Measurements from ENCODE around the gene CLDN15. TPM values are rescaled to one million over a fixed set of nuclear protein-coding genes. Genes with fewer than 3 reads are reported as not detected.
"Not testable (repeated sequence)": the region's sequence is repeated elsewhere in the genome, so short reads cannot be mapped to it uniquely, and the experiment has no call there.

Gene CLDN15
- total and polyA plus RNA-seq, 5 experiments from 2014 or later: 0.21 to 52.7 (median 3.2) TPM

GRCh38 chr7:101200862-101201599, 36.6 kb downstream of the CLDN15 start, which contains the start of gene MOGAT3:
TSS of gene MOGAT3 (minus strand) at chr7:101201036. CDS start at chr7:101200854, 182 bp downstream.
- peak in 1 of 2 donors; percentile 55 for ATAC-seq
- H3K4me3 Mint-ChIP-seq: peak within 1 kb of the TSS in 7 of 10 donors; percentile 36 to 70 (median 51)
- POLR2A ChIA-PET: no interaction called here

GRCh38 chr7:101200504-101200861, 37.1 kb downstream of the CLDN15 start:
- H3K4me1 Mint-ChIP-seq: peaks cover 2 to 24% (median 14%) of the 10 kb centered on the region in 4 donors
- H3K4me3 Mint-ChIP-seq: peak overlapping the region in 2 of 10 donors; percentile 44 to 55
- DNase-seq (no peak), ATAC-seq (no peak)
- peaks cover 9 to 49% (median 26%) of the 10 kb centered on the region in 5 donors for H3K27me3 Mint-ChIP-seq
- H3K27ac Mint-ChIP-seq: peak overlapping the region in 1 of 10 donors; percentile 65
- peaks cover 0 to 2% (median 0%) of the 10 kb centered on the region in 3 donors for H3K36me3 Mint-ChIP-seq
- POLR2A ChIA-PET: no interaction called here
- H3K9me3 Mint-ChIP-seq: peaks cover 0 to 2% (median 0%) of the 10 kb centered on the region in 9 donors

More at GRCh38 chr7:101200862-101201599, 36.6 kb downstream of the CLDN15 start, which contains the start of gene MOGAT3:
- Mint-ChIP-seq H3K27ac (peak within 1 kb of the TSS in 1 of 10 donors; percentile 65), H3K27me3 (peaks cover 9 to 49% (median 26%) of the 10 kb centered on the region in 5 donors), H3K36me3 (peaks cover 0 to 7% (median 3%) of the 10 kb centered on the region in 3 donors), H3K9me3 (peaks cover 0 to 2% (median 0%) of the 10 kb centered on the region in 9 donors), H3K4me1 (peaks cover 2 to 24% (median 14%) of the 10 kb centered on the region in 4 donors)
- DNase-seq: no peak

GRCh38 chr7:101199522-101199921, 38.1 kb downstream of the CLDN15 start:
- ATAC-seq, H3K4me3 Mint-ChIP-seq, POLR2A ChIA-PET, H3K27ac Mint-ChIP-seq, H3K9me3 Mint-ChIP-seq, H3K36me3 Mint-ChIP-seq, DNase-seq: not testable (repeated sequence)
- Mint-ChIP-seq H3K27me3 (peaks cover 11 to 52% (median 26%) of the 10 kb centered on the region in 5 donors), H3K4me1 (peaks cover 2 to 24% (median 14%) of the 10 kb centered on the region in 4 donors)

- peaks cover 9 to 45% (median 22%) of the 10 kb centered on the region in 5 donors for H3K27me3 Mint-ChIP-seq
- POLR2A ChIA-PET: no interaction called here
- H3K27ac Mint-ChIP-seq: peak overlapping the region in 1 of 10 donors; percentile 34
These were observed 39.1 kb downstream of the CLDN15 start for GRCh38 chr7:101198476-101198875.

GRCh38 chr7:101197991-101198390, 39.6 kb downstream of the CLDN15 start:
- Mint-ChIP-seq H3K36me3 (no peaks in the 10 kb centered on the region), H3K9me3 (peaks cover 0 to 2% (median 0%) of the 10 kb centered on the region in 9 donors), H3K4me3 (no peak overlapping the region), H3K27me3 (peaks cover 9 to 43% (median 22%) of the 10 kb centered on the region in 5 donors), H3K27ac (no peak overlapping the region), H3K4me1 (peaks cover 2 to 11% (median 7%) of the 10 kb centered on the region in 4 donors)
- ATAC-seq: no peak
- POLR2A ChIA-PET: no interaction called here
- DNase-seq: no peak

More at GRCh38 chr7:101198476-101198875, 39.1 kb downstream of the CLDN15 start:
- Mint-ChIP-seq H3K36me3 (no peaks in the 10 kb centered on the region), H3K9me3 (peaks cover 0 to 2% (median 0%) of the 10 kb centered on the region in 9 donors), H3K4me3 (no peak overlapping the region), H3K4me1 (peaks cover 2 to 15% (median 7%) of the 10 kb centered on the region in 4 donors)
- no peak for ATAC-seq
- no peak for DNase-seq

- ATAC-seq: no peak
- H3K4me3 Mint-ChIP-seq: no peak overlapping the region
- H3K4me1 Mint-ChIP-seq: peaks cover 0 to 5% (median 4%) of the 10 kb centered on the region in 4 donors
- H3K27ac Mint-ChIP-seq: no peak overlapping the region
- DNase-seq: no peak
- H3K36me3 Mint-ChIP-seq: no peaks in the 10 kb centered on the region
- no peaks in the 10 kb centered on the region for H3K9me3 Mint-ChIP-seq
- POLR2A ChIA-PET: no interaction called here
- peaks cover 7 to 28% (median 14%) of the 10 kb centered on the region in 5 donors for H3K27me3 Mint-ChIP-seq
These were observed 41.7 kb downstream of the CLDN15 start for GRCh38 chr7:101195884-101196283.

- H3K27ac Mint-ChIP-seq: no peak overlapping the region
- H3K4me3 Mint-ChIP-seq: no peak overlapping the region
- POLR2A ChIA-PET: no interaction called here
- ATAC-seq (no peak), DNase-seq (no peak)
- H3K27me3 Mint-ChIP-seq: peaks cover 11 to 23% (median 17%) of the 10 kb centered on the region in 5 donors
- H3K36me3 Mint-ChIP-seq: no peaks in the 10 kb centered on the region
- H3K9me3 Mint-ChIP-seq: no peaks in the 10 kb centered on the region
- peaks cover 0 to 2% (median under 1%) of the 10 kb centered on the region in 4 donors for H3K4me1 Mint-ChIP-seq
These were observed 48.5 kb downstream of the CLDN15 start for GRCh38 chr7:101189109-101189508.

- ATAC-seq (no peak), DNase-seq (no peak)
- Mint-ChIP-seq H3K36me3 (peaks cover 0 to 4% (median 0%) of the 10 kb centered on the region in 3 donors), H3K9me3 (peaks cover 0 to 2% (median 0%) of the 10 kb centered on the region in 9 donors), H3K4me3 (no peak overlapping the region), H3K27me3 (peaks cover 18 to 33% (median 26%) of the 10 kb centered on the region in 5 donors), H3K4me1 (peaks cover 0 to 2% (median under 1%) of the 10 kb centered on the region in 4 donors), H3K27ac (no peak overlapping the region)
- POLR2A ChIA-PET: interaction anchor here (0.6 kb wide), 1 partner anchor 47 kb away, joined by 3 read pairs; no protein-coding TSS in a partner anchor
These were observed 50.7 kb downstream of the CLDN15 start for GRCh38 chr7:101186844-101187428.

GRCh38 chr7:101186194-101186593, 51.4 kb downstream of the CLDN15 start:
- DNase-seq (no peak), ATAC-seq (no peak)
- H3K9me3 Mint-ChIP-seq: peaks cover 0 to 2% (median 0%) of the 10 kb centered on the region in 9 donors
- peaks cover 0 to 2% (median under 1%) of the 10 kb centered on the region in 4 donors for H3K4me1 Mint-ChIP-seq
- peaks cover 0 to 4% (median 0%) of the 10 kb centered on the region in 3 donors for H3K36me3 Mint-ChIP-seq
- POLR2A ChIA-PET: interaction anchor here (0.6 to 1.0 kb wide), 2 partner anchors 26 to 46 kb away, joined by 3 read pairs; no protein-coding TSS in a partner anchor
- no peak overlapping the region for H3K27ac Mint-ChIP-seq
- H3K27me3 Mint-ChIP-seq: peaks cover 20 to 37% (median 27%) of the 10 kb centered on the region in 5 donors
- no peak overlapping the region for H3K4me3 Mint-ChIP-seq

- peaks cover 0 to 8% (median 0%) of the 10 kb centered on the region in 3 donors for H3K36me3 Mint-ChIP-seq
- peaks cover 25 to 45% (median 33%) of the 10 kb centered on the region in 5 donors for H3K27me3 Mint-ChIP-seq
- H3K9me3 Mint-ChIP-seq: peaks cover 0 to 2% (median 0%) of the 10 kb centered on the region in 9 donors
- no peak overlapping the region for H3K4me3 Mint-ChIP-seq
- ATAC-seq (no peak), DNase-seq (no peak)
- peaks cover 4 to 7% (median 5%) of the 10 kb centered on the region in 4 donors for H3K4me1 Mint-ChIP-seq
- H3K27ac Mint-ChIP-seq: no peak overlapping the region
- POLR2A ChIA-PET: interaction anchor here (1.0 kb wide), 1 partner anchor 26 kb away, joined by 3 read pairs; no protein-coding TSS in a partner anchor
These were observed 52.3 kb downstream of the CLDN15 start for GRCh38 chr7:101185258-101185839.

Measured in naive thymus-derived CD8-positive, alpha-beta T cell (primary cell).